ENCODE results near the gene COL4A2.
"Not testable (repeated sequence)": the region's sequence is repeated elsewhere in the genome, so short reads cannot be mapped to it uniquely, and the experiment has no call there.

The COL4A2 gene

DNA sequence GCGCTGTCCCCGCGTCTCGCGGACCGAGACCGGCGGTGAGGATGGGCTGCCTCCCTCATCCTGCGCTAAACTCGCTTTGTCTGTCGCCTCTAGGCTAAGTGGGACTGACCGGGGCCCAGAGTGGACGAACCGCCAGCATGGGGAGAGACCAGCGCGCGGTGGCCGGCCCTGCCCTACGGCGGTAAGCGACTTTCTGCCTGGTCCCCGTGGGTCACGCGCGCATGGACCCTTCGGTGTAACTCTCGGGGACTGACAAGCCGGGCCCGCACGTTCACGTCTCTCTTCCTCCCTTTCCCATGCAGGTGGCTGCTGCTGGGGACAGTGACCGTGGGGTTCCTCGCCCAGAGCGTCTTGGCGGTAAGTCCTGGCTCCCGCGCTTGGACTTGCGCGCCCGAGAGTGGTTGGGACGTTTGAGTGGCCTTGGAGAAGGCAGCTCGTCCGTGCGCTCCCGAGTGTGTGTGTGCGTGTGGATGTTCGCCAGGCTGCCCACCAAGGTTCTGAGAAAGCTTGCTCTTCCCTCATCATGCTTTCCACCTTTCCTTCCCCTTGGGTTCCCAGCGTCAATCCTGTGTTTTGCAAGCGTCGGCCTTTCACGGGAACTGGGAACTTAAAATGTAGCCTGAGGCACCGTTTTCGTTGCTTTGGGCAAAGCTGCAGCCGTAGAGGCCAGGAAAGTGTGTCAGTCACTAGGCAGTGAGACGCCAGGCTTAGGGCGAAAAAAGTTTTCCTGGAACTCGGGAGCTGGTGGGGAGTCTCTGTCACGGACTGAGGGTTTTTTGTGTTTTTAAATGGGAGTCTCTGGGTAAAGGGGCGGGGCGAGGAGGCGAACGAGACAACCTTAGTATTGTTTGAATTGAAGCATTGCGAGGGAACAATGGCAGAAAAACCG is 927 bp downstream of the COL4A2 start:
- DNase-seq, result peak in 1 of 51 donors; percentile 47

DNA sequence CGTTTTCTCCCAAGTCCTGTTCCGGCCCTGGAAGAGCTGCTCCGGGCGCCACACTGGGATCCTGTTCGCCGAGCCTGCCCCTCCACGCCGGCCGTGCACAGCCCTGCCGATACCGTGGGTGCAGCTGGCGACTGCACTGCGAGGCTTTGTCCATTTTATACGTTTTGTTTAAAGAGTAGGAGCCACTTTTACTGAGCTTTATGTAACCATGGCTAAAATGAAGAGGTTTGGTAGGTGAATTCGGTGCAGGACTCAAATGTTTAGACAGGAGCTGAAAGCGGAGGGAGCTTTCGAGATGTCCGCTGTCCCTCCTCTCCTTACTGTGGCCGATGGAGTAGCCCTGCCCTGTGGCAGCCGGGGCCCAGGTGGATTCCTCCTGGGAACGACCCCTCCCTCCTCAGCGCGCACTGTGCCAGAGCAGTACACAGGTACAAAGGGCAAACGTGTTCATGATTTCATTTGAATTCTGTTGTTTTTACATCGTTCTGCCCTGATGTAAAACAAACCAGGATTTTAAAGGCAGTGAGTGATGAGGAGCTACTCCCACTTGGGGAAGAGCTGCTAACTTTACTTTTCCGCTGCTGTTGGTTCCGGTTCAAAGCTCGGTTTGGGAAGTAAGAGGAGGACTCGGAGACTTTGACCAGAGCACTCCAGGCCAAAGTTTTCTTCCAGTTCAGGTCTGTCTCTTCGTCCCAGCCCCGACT is 1.7 kb downstream of the COL4A2 start:
- DNase-seq, result peak in 1 of 51 donors; percentile 47

DNA sequence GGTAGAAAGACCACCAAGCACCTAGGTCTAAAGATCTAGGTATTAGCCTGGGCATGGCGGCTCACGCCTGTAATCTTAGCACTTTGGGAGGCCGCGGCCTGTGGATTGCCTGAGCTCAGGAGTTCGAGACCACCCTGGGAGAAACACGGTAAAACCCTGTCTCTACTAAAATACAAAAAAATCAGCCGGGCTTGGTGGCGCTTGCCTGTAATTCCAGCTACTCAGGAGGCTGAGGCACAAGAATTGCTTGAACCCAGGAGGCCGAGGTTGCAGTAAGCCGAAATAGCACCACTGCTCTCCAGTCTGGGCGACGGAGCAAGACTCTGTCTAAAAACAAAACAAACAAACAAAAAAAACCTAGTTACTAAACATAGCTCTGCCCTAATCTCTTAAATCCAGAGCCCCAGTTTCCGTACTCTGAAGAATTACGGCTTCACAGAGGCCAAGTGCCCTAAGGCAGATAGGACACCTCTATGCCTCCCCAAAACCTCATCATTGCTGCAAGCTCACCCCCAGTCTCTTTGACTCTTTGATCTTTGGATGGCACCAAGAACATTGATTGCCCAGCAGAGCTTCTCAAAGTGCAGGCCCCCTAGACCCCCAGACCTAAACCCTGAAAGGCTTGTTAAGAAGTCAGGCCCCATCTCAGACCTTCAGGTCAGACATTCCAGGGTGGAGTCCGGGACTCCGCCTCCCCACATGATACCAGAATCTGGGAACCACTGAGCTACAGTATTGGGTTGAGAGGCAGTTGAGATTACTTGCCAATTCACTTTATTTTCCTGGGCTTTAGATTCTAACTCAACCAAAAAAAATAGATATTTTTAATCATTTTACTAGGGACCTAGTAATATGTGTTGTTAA is 2.8 kb downstream of the COL4A2 start:
- no peak for DNase-seq

DNA sequence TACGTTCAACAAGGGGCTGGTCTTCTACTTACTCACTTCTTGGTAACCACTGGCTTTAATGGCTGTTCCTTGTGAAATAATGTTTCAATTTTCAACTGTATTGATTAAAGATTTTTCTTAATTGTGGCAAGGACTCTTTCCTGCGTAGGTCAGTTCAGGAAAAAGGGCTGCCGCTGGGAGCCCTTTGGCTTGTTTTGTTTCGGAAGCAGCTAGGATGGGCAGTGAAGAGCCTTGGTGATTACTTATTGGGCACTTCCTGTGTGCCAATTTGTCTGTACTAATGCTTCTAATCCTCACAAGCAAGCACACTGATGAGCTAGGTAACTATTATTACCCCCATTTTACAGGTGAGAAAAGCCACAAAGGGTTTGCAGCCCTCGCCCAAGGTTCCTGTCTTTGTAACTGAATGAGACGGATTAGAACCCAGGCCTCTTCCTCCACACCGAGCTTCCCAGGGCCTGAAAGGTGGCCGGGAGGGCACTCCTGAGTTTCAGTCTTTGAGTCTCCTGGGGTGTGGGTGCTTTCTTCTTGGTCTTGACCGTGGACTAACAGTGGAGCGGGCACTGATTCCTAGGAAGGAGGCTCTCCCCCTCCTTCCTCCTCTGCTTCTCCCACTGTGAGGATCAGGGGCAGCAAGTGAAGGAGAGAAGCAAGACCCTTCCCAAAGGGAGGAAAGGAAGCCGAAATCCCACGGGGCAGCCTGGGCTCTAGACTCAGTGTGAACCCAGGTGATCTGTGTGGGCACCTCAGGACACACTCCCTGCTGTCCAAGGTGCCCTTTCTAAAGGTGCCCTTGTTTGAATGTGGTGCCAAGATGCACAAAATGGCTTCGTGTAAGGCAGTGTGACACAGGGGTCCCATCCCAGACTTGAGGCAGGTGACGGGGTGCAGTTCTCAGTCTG is 3.7 kb downstream of the COL4A2 start:
- no peak for DNase-seq

DNA sequence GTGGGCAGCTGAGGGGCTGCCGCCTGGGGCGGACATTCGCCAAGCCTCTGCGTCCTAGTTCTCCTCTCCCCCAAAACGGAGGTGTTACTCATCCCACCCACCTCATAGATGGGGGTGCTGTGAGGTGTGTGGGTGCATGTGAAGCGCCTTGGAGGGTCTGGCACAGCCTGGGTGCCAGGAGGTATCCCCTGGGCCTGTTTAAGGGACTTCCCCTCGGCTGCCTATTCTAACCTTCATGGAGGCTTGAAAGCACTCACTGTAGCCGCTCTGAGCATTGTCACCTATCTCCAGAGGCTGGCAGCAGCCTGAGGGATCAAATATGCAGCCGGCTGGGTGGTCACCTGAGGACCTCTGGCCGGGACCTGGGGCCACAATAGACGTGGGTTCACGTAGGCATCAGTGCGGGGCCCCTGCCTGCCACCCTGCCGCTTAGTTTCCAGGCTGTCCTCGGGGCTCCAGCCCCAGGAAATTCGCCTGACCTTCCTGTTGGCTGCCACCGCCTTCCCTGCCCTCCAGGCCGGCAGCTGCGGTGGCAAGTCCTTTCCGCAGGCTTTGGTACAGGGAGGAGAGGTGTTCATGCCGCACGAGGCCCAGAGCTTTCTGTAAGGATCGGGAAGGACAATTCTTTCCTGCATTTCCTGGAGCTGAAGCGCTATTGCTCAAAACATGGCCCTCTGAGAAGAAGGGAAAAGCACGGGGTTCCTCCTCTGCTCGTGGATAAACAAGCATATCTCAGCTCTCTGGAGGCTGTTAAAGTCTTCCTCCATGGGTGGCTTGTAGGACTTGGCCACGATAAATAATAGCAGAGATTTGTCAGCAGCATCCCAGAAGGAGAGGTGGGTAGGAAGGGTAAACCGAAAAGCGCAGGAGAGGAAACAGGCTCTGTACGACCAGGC is 4.6 kb downstream of the COL4A2 start:
- no peak for DNase-seq

DNA sequence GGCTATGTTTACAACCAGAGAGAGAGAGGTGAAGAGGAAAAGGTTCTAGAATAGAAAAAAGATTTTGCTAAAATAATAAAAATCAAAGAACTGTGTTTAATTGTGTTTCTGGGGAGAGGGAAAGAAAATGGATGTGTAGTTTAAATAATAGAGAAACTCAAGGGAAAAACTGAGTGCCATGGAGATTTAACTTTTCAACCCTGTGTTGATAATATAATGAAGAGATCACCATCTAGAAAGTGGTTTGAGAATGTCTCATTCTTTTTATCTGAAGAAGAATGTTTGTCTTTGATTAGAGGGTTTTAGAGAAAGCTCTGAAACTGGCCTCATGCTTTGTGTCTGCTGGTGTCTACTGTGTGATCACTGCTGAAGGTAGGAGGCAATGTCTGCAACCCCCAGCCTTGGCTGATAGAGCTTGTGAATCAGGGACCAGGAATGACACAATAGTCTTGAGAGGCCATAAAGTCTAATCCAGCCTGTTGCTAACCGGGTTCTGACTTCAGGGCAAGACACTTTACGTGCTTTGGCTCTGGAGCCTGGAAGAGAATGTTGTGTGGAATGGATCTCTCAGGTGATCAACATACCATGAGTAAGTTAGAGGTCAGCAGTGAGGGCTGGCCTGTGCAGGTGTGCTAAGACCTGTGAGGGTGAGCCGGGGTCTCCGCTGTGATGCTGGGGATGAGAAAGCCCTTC is 5.4 kb downstream of the COL4A2 start:
- no peak for DNase-seq

DNA sequence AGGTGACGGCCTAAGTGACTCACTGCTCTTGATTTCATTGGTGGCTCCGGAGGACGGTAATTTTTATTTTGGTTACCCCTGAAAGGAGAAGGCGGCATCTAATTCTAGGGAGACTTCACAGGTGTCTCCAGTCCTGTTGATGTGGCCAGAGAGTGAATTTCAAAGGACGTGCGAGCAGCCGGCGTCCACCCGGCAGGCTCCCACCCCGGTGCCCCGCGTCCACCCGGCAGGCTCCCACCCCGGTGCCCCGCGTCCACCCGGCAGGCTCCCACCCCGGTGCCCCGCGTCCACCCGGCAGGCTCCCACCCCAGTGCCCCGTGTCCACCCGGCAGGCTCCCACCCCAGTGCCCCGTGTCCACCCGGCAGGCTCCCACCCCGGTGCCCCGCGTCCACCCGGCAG is 6.2 kb downstream of the COL4A2 start:
- not testable (repeated sequence) for DNase-seq

DNA sequence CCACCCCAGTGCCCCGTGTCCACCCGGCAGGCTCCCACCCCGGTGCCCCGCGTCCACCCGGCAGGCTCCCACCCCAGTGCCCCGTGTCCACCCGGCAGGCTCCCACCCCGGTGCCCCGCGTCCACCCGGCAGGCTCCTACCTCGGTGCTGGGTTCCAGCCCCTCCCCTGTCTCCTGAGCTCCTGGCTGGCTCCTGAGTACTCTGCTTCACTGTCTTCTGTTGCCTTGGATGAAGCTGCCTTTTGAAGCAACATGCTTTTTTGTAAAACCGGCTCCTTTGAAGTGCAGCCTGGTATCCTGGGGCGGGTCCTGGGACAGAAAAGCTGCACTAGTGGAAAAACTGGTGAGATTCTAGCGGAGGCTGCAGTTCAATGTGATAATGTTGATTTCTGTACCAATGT is 6.6 kb downstream of the COL4A2 start:
- DNase-seq, result not testable (repeated sequence)

DNA sequence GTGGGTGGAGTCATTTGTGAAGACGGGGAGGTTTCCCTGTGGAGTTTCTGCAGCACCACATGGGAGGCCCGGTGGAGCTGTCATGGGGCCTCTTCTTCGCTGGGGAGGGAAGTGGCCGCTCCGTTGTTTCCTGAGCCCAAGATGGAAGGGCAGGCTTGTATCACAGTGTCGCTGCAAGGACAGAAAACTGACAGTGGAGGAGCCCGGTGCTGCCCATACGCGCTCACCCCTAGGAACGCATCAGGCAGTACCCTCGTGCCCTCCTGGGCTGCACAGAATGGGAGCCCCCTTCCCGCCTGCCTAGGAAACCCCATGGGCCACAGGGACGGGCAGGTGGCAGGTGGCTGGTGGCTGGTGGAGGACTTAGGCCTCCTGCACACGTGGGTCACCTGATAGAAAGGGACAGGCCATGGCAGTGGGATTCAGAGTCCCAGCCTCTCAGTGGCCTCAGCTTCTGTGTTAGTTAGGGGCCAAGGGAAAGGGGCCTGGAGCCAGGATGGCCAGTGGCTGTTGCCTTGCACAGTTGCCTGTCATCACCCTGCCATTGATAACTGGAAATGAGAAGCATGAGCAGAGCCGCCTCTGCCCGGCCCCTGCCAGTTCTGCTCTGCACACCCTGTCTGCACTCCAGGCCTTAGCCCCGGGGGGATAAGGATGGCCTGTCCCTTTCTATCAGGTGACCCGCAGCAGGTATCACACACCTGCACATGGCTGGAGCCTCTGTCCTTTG is 7.6 kb downstream of the COL4A2 start:
- DNase-seq, result no peak

DNA sequence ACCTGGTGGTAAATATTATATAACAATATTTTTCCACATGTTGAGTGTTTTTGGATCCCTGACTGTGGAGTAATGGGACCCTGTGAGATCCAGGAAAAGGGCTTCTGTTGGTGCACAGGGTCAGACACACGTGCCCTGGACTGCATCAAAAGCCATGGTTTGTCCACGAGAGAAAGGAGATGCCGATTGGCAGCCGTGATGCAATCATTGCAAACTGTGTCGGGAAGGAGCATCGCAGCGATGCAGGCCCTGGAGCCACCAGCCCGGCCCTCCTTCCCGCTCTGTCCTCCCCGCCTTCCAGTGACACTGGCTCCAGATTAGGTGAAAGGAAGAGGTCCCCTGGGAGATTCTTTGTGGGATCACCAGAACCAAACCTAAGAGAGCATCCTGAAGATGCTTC is 9.1 kb downstream of the COL4A2 start:
- DNase-seq, result no peak

DNA sequence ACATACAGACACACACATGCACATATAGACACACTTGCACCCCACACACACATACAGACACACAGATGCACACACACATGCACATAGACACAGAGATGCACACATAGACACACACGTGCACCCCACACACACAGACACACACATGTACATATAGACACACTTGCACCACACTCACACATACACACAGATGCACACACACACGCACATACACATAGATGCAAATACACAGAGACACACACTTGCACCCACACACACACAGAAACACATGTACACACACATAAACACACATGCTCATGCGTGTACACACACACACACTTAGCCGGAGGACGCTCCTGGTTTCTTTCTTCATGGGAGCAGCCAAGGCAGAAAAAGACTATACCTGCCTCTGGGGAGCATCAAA is 10.0 kb downstream of the COL4A2 start:
- DNase-seq, result no peak

DNA sequence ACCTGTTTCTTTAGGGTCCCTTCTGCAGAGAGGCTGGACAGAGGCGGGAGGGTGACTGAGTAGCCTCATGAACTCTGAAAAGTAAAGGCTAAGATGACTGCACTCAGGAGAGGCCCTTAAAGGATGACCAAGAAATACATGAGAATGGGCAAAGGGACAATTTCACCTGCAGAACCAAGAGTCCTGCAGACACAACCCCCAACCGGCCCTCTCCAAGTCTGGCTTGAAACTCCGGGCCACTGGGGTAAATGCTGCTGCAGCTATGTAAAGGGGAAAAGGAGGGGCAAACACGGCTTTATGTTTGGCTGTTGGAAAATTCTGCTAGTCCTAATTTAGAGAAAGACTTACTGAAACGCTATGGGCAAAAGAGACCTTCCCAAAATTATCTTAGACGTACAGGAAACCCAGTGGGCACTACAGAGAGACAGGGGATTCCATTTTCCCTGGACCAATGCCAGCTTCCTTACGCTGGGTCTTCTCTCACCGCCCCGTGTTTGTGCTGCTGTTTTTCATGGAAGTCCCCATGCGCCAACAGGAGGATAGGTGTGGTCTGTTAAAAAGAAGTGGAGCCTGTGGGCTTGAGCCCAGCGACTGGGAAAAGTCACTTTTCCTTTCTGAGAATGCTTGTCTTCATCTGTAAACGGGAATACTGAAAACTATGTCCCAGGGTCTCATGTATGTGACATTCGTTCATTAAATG is 10.6 kb downstream of the COL4A2 start:
- DNase-seq, result no peak

DNA sequence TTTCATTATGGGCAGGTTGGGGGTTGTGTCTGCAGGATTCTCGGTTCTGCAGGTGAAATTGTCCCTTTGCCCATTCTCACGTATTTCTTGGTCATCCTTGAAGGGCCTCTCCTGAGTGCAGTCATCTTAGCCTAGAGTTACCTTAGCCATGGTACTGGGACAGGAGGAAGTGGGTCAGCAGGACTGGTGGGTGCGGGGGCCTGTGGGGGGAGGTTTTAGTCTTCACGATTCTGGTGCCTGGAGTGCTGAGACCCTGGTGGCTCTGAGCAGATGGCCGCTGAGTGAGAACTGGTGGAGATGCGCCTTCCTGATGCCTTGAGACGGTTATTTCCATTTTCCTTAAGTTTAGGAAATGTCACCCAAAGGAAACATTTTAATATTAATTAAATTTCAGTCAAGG is 11.8 kb downstream of the COL4A2 start:
- no peak for DNase-seq

DNA sequence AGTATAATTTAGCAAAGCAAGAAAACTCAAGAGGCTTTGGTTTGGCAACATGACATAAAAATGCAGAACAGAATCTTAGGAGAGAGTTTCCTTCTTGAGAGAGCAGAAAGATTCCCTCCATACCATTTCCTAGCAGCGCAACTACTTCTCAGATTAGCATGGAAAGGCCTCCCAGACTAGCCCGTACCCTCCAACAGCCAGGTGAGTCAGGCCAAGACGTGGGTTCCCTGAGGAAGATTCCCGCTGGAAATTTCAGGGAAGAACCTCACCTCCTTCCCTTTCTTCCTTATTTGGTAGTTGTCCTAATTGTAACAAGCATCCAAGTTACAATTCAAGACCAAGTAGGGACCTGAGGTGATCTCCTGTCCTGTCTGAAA is 12.3 kb downstream of the COL4A2 start:
- no peak for DNase-seq

DNA sequence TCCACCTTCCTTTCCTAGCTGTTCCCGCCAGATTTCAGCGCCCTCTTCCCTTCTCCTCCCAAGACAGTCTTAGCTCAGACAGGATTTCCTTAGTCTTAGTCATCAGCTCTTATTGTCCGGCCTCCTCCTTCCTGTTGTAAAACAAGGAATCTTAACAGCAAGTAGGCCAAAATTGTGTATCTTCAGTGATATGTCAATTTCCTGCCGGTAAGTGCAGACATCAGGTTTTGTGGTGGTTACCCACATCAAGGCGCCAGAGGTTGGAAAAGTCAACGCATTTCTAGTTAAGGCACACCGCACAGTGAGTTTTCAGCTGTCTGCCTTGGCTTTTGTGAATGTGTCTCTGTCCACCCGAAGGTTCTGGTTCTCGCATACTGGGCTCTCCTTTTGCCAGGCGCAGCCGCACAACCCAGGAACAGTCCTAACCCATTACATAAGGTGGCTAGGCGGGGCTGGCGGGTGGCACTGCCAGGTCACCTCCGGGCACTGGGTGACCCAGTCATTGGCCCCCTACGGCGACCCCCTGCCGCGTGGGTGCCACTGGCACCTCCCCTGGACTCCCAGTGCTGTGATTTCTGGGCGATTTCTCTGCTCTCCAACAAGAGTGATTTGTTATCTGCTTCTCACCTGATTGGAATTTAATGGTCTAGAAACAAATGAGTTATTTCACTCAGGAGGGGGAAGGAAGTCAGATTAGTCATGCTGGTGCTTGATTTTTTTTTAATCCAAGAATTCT is 12.9 kb downstream of the COL4A2 start:
- no peak for DNase-seq

DNA sequence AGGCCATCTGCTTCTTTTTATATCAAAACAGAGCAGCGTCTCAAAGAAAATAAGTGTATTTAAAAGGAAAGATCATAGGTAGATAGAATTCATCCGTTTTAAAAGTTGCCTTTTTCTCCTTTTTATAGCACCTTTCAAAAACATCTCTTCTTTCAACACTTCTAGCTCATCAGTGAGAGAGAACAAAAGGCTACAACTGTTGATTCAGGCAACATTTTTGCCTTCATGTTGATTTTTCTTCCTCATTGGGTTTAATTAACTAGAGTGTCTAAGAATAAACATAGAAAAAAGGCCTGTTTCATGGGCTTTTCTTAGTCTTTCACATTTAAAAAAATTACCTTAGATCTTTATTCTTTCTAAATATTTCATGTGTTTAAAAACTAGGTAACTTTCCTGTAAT is 13.6 kb downstream of the COL4A2 start:
- no peak for DNase-seq

DNA sequence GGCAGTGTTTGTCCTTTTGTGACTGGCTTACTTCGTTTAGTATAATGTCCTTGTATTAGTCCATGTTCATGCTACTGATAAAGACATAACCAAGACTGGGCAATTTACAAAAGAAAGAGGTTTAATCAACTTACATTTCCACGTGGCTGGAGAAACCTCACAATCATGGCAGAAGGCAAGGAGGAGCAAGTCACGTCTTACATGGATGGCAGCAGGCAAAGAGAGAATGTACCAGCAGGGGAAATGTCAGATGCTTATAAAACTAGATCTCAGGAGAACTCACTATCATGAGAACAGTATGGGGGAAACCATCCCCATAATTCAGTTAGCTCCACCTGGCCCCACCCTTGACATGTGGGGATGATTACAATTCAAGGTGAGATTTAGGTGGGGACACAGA is 14.5 kb downstream of the COL4A2 start:
- not testable (repeated sequence) for DNase-seq
